ENCODE measurements around the gene ARHGEF38.
"Not testable (repeated sequence)": the region's sequence is repeated elsewhere in the genome, so short reads cannot be mapped to it uniquely, and the experiment has no call there.

ARHGEF38 gene

GRCh38 chr4:105714071-105714521 lies 161.7 kb downstream of the ARHGEF38 start:
- DNase-seq (ENCODE audit: low read depth), result no peak

DNA sequence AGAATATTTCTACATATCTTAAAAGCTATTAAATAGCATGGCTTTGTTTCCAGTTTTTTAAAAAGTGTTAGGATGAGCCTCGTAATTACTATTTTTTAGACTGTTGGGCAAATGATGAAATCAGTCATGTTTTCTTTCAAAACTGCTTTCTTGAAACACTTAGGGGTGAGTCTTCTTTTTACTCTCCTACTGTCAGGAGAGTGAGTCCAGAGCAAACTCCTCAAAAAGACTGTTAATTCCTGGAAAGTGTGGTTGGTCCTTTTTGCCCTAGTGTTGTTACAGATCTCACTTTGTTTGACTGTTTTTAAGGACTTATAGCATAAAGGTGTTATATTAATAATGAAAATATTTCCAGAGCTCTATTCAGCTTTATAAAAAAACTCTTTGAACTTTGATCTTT lies 162.5 kb downstream of the ARHGEF38 start:
- DNase-seq (ENCODE audit: low read depth), result no peak

DNA sequence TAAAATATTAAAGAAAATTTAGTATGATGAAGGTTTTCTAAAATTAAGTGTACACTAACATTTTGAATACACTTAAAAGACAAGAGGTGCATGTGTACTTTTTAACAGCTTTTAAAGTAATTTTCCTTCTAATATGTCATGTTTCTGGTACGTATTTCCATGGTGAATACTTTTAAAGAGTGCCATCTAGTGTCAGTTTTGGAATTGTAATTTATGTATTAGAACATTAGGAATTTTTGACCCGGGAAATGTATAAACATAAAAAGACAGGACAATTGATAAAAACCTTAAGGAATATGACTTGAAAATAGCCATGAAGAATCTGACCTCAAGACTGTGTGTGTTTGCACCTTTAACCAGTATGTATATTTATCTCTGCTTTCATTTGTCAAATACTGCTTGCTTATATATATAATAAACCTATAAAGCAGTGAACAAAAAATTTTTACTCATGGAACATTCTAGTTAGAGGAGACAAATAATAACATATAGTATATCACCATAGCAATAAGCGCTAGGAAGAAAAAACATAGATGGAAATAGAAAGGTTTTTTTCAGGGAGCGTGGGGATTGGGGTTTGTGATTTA lies 163.4 kb downstream of the ARHGEF38 start:
- no peak for DNase-seq (ENCODE audit: low read depth)

- no peak for DNase-seq (ENCODE audit: low read depth)
Measured at GRCh38 chr4:105719204-105719603, 166.8 kb downstream of the ARHGEF38 start.

DNA sequence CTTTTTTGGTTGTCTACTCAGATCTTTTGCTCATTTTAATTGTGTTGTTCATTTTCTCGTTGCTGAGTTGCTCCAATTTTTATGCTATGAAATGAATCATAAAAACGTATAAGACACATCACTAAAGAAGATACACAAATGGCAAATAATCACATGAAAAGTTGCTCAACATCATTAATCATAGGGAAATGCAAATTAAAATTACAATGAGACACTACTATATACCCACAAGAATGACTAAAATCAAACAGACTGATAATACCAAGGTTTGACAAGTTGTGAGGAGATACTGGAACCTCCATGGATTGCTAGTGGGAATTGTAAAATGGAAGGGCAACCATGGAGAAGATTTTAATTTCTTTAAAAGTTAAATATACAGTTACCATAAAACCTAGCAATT lies 173.2 kb downstream of the ARHGEF38 start:
- DNase-seq (ENCODE audit: low read depth), result no peak

DNA sequence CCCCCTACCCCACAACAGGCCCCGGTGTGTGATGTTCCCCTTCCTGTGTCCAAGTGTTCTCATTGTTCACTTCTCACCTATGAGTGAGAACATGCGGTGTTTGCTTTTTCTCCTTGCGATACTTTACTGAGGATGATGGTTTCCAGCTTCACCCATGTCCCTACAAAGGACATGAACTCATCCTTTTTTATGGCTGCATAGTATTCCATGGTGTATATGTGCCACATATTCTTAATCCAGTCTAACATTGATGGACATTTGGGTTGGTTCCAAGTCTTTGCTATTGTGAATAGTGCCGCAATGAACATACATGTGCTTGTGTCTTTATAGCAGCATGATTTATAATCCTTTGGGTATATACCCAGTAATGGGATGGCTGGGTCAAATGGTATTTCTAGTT lies 177.5 kb downstream of the ARHGEF38 start:
- not testable (repeated sequence) for DNase-seq (ENCODE audit: low read depth)
